HG02642 (cell line): Measurements from ENCODE around the gene SLC39A5.

Experiments
- ATAC-seq: cut with Tn5 transposase; IDR thresholded peaks from one replicate; pipeline ENCODE4 v1.9.1; 2021; ENCODE audit warnings: mild to moderate bottlenecking; ENCODE audit not compliant: unreplicated experiment, poor library complexity

SLC39A5 gene

GRCh38 chr12:56213878-56214277 is 16.0 kb upstream of the SLC39A5 start:
- ATAC-seq = no peak

- no peak for ATAC-seq
Observed at GRCh38 chr12:56216461-56216860, 13.4 kb upstream of the SLC39A5 start.

- no peak for ATAC-seq
Observed at GRCh38 chr12:56219840-56220239, 10.0 kb upstream of the SLC39A5 start.

- ATAC-seq = no peak
Observed at GRCh38 chr12:56220611-56221231, 9.1 kb upstream of the SLC39A5 start.

GRCh38 chr12:56221232-56221756 is 8.6 kb upstream of the SLC39A5 start:
- peak; percentile 28 for ATAC-seq

- peak; percentile 75 for ATAC-seq
Observed at GRCh38 chr12:56221757-56222530, 7.9 kb upstream of the SLC39A5 start, which contains the start of gene RNF41. TSS of gene RNF41 (minus strand) at chr12:56221922. CDS start at chr12:56214047, 7,875 bp downstream.

- no peak for ATAC-seq
Observed at GRCh38 chr12:56222531-56222895, 7.3 kb upstream of the SLC39A5 start.

GRCh38 chr12:56223571-56224101 is 6.2 kb upstream of the SLC39A5 start:
- ATAC-seq = no peak

GRCh38 chr12:56224102-56224701 is 5.6 kb upstream of the SLC39A5 start, which contains the start of gene NABP2:
TSS of gene NABP2 (plus strand) at chr12:56224342. CDS start at chr12:56224857, 515 bp downstream.
- peak; percentile 81 for ATAC-seq

- no peak for ATAC-seq
Observed at GRCh38 chr12:56224954-56225353, 4.9 kb upstream of the SLC39A5 start.

- no peak for ATAC-seq
Observed at GRCh38 chr12:56229082-56229481, 769 bp upstream of the SLC39A5 start.

- ATAC-seq = no peak
Observed at GRCh38 chr12:56230432-56231183, 757 bp downstream of the SLC39A5 start.

GRCh38 chr12:56231184-56231582 is 1.3 kb downstream of the SLC39A5 start:
- no peak for ATAC-seq

GRCh38 chr12:56234746-56235436 is 5.0 kb downstream of the SLC39A5 start:
- no peak for ATAC-seq

GRCh38 chr12:56236091-56236490 is 6.2 kb downstream of the SLC39A5 start:
- ATAC-seq = no peak

- ATAC-seq = no peak
Observed at GRCh38 chr12:56236985-56237384, 7.1 kb downstream of the SLC39A5 start.

- no peak for ATAC-seq
Observed at GRCh38 chr12:56237552-56237951, 7.7 kb downstream of the SLC39A5 start.

GRCh38 chr12:56241424-56242303 is 11.8 kb downstream of the SLC39A5 start:
- ATAC-seq = no peak

GRCh38 chr12:56242986-56243385 is 13.1 kb downstream of the SLC39A5 start:
- no peak for ATAC-seq
